Measurements from ENCODE around the gene NFKB1. TPM values are rescaled to one million over a fixed set of nuclear protein-coding genes. Genes with fewer than 3 reads are reported as not detected.
A peak's percentile ranks its signal among the peaks of the same experiment; 100 is the strongest.

Gene NFKB1
- total RNA-seq, 1 experiment from 2014 or later, result 27.3 TPM

DNA sequence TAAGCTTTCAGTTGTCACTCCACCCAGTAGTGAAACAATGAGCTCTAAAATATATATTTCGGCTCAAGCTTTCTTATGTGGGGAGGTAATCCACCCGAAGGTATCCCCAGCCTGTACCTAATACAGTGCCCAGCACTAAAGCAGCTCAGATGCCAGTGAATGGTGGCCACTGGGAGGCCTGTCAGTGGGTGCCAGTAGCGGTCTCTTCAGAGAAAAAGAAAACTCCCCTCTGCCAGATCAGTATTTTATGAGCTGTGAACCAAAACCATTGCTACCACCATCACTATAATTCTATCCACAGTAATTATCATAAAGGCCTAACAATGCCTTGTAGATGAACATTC is 835 bp upstream of the NFKB1 start:
- DNase-seq (ENCODE audit: low spot score), result peak; percentile 22

DNA sequence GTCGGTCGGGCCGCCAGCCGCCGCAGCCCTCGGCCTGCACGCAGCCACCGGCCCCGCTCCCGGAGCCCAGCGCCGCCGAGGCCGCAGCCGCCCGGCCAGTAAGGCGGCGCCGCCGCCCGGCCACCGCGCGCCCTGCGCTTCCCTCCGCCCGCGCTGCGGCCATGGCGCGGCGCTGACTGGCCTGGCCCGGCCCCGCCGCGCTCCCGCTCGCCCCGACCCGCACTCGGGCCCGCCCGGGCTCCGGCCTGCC is 213 bp downstream of the NFKB1 start:
- DNase-seq (ENCODE audit: low spot score), result no peak

DNA sequence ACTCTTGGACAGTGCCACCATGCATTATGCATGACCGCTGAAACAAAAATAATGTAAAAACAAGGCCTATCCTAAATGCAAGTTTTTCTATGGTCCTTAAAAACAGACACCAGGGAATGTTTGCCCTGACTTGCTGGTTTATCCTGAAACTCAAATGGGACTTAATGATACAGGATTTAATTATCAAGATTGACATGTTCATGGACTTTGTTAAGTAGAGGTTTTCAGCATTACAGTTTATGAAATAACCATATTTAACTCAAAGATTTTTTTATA is 1.3 kb downstream of the NFKB1 start:
- no peak for DNase-seq (ENCODE audit: low spot score)

DNA sequence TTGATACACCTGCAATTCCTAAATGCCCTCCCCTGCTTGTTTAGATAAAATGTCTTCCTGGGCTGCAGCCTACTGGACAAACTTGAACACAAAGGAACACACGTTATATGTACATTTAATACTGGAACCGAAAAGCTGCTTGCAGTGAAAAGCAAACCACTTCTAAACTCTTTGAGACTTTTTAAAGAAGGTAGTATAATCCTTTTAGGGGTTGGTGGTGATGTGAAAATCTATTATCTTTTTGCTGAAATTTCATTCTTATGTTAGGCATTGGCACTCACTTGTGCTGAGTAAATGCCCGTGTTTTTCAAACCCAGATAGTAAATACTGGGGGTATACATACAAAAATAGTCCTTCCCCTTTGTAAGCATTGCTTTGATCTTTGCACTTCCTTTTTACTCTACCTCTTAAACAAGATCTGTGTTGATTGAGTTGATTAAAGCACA is 2.2 kb downstream of the NFKB1 start:
- DNase-seq (ENCODE audit: low spot score), result no peak

DNA sequence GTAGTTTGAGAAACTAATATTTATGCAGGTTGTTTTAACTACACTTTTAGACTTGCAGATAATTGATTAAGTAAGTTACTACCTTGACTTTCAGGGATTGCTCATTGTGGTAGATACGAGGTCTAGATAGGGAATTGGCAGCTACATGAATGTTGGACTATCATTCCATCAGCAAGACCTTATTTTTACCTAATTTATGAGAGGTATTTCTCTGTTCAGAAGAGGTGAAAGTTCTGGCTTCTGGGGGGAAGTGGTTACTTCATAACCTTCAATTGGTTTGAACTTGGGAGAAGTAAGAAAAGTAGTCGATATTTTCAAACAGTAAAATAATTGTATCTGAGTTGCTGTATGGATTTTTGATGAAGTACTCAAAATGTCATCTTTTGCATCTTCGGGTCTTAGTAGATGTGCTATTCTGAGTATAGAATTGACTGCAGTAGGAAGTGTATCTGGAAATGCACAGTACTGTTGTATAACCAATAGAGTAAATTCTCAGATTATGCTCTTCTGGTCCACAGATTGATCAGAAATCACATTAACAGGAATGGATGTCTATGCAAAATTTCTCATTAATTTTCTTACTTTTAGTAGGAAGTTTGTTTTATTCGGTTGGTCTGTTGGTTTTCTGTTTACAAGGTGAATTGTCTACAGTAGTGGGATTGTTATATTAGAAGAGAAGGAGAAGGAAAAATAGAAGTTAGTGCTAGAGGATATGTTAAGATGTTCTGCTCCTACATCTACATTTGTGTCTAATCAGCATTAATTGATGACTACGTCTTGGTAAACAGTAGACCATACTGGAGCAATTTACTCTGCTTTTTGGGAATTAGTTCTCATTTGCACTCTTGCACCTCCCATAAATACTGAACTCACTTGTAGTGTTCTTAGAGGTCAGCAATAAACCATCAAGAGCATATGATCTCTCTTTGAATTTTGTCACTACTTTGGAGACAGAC is 3.0 kb downstream of the NFKB1 start:
- DNase-seq (ENCODE audit: low spot score), result no peak

DNA sequence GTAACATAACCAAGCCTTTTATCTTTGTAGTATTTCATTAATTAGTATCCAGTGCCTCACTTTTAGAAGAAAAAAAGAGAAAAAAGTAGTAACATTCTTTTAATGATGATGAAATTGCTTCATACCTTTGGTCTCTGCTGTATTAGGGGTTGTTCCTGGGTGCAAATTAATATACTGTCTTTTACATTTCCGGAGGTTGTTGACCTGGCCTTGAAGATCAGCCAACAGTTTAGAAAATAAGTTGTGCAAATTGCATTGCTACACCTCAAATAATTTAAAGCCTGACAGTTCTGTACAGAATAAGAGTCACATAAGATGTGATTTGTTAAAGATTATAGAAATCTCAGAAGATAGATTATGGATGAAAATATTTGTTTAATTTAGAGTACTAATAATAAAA is 3.8 kb downstream of the NFKB1 start:
- DNase-seq (ENCODE audit: low spot score), result no peak

DNA sequence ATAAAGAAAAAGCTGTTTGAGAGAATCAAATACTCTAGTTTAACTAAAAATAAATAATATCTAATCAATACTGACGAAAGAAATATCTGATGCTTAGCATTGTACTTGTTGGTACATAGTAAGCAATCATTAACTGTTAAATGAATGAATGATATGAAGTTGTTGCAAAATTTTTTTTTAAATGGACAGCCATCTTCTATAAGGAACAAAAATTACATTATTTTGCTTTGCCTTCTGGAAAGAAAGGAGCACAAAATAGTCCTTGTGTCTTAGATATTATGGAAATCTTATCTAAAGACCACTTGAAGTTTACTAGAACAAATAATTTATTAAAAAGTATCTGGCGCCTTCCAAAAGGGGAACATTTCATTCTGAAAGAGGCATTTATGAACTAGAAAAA is 4.5 kb downstream of the NFKB1 start:
- no peak for DNase-seq (ENCODE audit: low spot score)

DNA sequence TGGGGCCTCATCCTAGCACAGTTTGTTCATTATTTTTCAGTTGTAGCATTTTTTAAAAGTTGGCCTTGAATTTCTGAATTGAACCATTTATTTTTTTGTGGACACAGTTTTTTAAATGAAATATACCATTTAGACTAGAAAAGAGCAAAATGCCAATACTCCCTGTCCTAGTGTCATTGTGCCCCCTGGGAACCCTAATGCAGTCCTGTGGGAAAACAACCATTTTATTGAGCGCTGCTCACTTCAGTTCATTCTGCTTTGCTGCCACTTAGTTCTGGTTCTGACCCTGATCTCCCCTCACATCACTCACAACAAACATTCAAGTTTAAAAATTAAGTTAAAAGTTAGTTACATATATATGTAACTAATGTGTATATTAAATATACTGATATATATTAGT is 5.4 kb downstream of the NFKB1 start:
- DNase-seq (ENCODE audit: low spot score), result no peak

DNA sequence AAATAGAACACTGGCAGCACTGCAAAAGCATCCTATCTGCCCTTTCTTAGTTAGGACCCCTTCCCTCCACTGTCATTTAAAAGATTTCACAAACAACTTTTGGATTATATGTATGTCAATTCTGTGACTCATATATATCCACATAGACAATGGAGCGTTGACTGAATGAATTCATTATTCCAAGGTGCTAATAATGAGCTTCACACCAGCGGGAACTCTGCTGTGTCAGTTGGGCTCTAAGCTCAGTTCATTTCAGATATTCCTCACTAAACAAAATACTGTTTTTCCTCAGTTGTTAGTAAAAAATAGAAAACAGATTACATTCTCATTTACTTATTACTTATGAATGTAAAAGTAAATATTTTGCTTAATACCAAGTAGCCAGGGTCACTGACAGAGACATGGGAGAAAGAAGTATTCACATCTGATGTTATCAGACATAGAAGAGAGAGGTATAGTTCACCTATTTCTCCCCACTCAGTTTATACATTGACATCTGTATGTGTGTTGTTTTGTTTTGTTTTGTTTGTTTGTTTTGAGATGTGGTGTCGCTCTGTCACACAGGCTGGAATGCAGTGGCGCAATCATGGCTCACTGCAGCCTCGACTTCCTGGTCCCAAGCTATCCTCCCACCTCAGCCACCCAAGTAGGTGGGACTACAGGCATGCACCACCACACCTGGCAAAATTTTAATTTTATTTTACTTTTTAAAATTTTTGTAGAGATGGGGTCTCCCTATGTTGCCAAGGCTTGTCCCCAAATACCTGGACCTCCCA is 10.9 kb downstream of the NFKB1 start:
- no peak for DNase-seq (ENCODE audit: low spot score)

DNA sequence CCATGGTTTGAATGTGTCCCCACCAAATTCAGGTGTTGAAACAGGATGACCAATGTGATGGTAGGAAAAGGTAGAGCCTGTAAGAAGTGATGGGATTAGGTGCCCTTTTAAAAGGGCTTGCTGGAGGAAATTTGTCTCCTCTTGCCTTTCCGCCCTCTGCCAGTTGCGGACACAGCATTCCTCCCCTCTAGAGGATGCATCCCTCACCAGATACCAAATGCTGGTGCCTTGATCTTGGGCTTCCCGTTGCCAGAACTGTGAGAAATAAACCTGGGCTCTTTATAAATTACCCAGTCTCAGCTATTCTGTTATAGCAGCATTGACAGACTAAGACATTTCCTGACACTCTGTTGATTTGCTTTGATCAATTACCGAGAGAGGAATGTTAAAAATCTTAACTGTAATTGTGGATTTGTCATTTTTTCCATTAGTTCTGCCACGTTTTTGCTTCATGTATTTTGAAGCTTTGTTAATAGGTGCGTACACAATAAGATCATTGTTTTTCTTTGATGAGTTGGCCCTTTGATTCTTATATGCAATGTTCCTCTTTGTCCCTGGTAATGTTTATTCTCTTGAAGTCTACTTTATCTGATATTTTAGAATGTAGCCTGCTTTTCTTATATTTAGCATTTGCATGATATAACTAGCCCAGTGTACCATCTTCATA is 13.3 kb downstream of the NFKB1 start:
- DNase-seq (ENCODE audit: low spot score), result no peak

DNA sequence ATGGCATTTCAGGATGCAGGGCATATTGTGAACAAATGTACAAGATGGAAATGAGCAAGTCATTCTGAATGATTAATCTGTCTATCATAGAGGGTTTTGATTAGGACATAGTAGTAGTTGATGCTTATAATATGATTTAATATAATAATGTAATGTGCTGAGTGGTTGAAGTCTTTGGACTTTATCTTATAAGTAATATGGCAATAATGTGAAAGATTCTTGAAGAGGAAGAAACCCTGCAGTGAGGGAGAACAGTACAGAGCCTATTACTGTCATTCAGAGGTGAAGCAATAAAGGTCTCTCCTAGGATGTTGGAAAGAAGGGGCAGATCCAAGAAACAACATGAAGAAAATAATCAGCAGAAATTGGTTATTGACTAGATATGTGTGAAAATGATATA is 16.6 kb downstream of the NFKB1 start:
- no peak for DNase-seq (ENCODE audit: low spot score)

DNA sequence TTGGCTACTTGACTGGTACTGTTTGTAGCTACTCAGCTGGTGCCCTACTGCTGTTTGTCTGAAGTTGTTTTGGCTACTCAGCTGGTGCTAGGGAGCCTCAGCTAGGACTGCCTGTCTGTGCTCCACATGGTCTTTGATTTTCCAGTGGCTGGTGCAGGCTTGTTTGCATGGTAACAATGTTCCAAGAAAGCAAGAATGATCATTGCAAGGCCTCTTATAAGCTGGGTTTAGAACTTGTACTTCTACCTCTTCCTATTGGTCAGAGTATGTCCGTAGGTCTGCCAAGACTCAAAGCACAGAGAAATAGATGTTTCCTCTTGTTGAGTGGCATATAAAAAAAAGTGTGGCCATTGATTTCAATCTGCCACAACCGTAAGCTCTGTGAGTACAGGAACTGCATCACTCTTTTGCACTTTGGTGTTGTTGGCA is 17.6 kb downstream of the NFKB1 start:
- no peak for DNase-seq (ENCODE audit: low spot score)

DNA sequence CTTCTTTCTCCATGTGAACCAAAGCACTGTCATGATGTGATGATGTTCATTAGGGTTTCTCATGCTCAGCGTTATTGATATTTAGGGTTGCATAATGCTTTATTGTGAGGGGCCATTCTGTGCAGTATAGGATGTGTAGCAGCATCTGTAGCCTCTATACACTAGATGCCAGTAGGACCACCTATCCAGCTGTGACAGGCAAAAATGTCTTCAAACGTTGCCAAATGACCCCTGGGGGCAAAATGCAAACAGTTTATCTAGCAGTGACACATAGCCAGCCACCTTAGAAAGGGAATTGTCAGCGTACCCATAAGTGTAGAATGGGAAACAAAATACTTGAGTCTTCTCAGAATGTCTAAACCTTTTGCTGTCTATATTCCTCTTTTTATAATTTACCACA is 18.8 kb downstream of the NFKB1 start:
- no peak for DNase-seq (ENCODE audit: low spot score)

DNA sequence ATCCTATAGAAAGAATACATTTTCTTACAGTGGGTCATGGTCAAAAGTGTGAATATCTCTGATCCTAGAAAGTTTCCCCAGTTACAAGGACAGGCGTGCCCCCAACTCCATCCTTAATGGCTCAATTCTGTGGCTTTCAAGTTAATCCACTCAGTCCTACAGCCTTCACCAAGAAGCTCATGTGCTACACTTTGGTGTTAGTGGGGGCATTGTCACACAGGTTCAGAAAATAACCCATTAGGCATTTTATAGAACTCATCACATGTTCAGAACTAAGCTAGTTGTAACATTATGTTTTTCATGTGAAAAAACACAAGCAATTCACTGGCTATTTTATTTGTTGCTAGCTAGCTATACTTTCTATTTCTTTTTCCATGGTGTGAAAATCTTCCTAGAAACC is 20.4 kb downstream of the NFKB1 start:
- no peak for DNase-seq (ENCODE audit: low spot score)

DNA sequence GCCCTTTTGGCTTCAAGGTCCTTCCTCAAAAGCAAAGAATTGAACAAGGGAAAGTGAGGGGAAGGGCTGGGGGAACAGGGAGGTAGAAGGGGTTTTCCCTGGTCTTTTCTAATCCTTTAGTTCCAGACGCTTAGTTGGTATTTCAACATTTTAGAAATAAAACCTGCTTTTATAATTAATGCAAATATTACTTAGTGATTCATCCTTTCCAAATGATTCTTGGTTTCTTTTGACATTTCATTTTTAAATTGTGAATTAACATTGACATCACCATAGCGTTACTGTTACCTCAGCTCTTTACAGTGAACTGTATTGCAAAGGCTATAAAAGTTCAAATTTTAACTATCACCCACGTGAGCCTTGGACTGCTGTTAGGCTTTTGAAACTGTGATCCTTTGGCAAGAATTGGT is 20.9 kb downstream of the NFKB1 start:
- no peak for DNase-seq (ENCODE audit: low spot score)

DNA sequence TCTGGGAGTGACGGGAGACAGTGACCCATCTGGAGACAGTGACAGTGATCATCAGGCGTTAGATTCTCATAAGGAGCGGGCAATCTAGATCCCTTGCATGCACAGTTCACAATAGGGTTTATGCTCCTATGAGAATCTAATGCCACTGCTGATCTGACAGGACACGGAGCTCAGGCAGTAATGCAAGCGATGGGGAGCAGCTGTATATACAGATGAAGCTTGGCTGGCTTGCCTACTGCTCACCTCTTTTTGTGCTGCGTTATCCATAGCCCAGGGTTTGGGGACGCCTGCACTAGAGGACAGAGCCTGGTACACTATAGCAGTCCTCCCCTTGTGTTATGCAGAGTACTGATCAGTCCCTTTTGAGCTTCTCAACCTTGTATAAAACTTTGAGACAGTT is 23.5 kb downstream of the NFKB1 start:
- no peak for DNase-seq (ENCODE audit: low spot score)

DNA sequence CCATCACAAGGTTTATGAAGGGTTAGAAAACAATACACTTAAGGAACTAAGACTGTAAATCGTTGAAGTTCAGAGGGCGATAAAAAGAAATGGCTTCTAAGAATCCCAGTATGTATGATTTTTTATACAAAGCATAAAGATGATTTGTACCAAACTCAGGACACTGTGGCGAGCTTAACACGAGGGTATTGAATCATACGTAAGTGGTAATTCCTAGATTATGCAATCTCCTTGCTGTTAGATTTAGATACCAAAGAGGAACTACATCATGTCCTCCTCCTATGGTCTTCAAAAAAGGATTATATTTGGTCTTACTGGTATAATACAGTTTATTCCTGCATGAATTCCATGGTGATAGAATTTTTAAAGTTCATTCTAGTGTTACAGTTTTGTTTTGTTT is 23.9 kb downstream of the NFKB1 start:
- no peak for DNase-seq (ENCODE audit: low spot score)

DNA sequence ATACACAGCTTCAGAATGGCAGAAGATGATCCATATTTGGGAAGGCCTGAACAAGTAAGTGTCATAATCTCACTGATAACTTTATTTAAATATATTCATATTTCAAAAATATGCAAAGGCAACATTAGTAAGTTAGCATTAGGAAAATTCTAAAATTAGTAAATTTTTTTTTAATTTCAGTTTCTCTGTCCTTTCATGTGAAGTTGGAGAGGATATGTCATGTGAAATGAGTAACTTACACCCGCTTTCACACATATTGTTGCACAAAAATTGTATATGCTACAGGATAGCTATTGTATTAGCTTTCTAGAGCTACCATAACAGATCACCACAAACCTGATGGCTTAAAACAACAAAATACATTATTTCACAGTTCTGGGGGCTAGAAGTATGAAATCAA is 24.3 kb downstream of the NFKB1 start:
- no peak for DNase-seq (ENCODE audit: low spot score)

DNA sequence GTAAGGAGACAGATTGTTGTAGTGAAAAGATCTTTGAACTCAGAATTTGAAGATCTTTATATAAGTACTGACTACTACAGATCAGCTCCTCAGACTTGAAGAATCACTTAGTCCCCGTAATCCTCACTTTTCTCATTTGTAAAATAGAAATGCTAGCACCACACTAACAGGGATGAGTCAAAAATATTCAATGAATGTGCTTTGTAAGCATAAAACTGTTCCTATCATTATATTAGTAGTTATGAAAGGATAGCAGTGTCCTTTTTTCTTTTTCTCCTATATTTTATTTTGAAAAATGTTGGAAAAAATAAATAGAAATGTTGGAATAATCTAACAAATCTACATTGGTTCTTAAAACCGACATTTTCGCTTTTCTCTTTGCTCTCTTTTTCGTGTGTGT is 25.4 kb downstream of the NFKB1 start:
- DNase-seq (ENCODE audit: low spot score), result no peak

DNA sequence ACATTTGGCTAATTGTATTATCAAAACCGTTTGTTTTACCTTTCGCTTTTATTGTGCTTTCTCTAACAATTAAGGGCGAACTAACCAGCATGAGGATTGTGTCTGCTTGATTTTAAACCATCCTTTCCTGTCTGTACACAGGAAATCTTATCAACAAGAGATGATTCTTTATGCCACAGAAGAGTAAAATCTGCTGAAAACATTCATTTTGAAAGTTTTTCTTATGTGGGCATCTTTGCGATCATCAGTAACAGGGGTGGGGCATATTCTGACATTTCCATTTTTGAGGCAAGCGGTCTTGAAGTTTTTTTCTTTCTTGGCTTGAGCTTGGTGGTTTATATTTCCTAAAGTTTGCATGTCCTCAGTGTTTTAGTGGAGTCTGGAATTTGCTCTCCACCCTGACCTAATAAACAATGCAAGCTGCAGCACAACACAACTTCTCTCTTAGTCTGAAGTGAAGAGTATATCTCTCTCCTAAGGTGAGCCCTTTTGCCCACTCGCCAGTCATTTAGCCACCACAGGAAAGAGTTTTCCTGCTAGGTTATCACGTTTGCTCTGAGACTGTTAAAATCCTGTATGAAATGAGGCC is 26.6 kb downstream of the NFKB1 start:
- DNase-seq (ENCODE audit: low spot score), result no peak

DNA sequence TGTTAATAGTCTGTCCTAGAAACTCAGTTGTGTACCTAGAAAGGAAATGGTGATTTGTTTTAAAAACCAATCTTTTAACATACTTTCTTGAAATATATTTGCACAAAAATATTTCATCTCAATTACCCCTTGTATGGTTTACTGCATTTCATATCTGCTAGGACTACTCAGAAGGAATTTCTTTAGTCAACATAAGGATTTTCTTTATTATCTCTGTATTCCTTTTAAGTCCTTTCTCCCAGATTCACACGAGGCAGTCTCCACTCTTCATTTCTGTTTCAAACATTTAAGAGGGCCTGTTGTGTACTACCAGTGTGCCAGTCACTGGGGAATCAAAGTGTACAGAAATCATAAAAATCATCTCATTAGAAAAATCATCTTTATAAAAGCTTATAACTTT is 28.8 kb downstream of the NFKB1 start:
- DNase-seq (ENCODE audit: low spot score), result no peak

DNA sequence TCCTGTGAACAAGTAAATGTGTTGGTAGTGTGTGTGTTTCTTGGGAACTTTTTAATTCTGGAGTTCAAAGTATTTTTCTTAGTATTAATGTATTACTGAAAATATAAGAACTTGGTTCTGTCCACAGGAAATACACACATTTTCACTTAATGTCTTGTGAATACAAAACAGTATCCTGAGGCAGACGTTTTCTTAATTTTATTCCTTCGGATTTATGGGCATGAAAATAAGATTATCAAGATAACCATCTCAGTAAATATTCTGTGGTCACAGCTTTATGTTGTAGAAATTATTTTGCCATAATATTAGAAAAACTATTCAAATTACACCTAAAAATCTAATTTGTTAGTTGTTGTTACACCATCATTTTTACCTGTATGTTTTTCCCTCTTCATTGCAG is 29.8 kb downstream of the NFKB1 start:
- DNase-seq (ENCODE audit: low spot score), result no peak

DNA sequence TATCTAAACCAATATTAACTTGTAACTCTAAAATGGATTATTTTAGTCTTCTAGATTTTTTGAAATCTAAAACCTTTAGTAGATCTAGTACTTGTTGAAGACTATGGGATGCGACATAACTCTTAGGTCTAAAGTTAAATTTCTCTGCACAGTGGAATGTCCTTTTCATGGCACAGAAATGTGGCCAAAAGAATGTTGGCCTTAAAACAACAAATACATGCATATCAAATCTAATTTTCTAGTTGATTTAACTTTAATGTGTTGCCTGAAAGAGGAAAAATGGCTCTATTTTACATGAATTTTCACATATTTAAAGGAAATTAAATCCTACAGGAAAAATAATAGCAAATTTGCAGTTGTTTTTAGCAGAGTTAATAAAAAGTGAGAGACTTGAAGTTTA is 30.3 kb downstream of the NFKB1 start:
- no peak for DNase-seq (ENCODE audit: low spot score)
